ENCODE measurements around the gene NINL.
A peak's percentile ranks its signal among the peaks of the same experiment; 100 is the strongest.
"Not testable (repeated sequence)": the region's sequence is repeated elsewhere in the genome, so short reads cannot be mapped to it uniquely, and the experiment has no call there.

The NINL gene

GRCh38 chr20:25532971-25533391 is 52.4 kb downstream of the NINL start:
- DNase-seq (ENCODE audit: low spot score) = peak; percentile 50

GRCh38 chr20:25532015-25532751 is 53.1 kb downstream of the NINL start:
- DNase-seq (ENCODE audit: low spot score) = peak; percentile 71

GRCh38 chr20:25529295-25529951 is 55.9 kb downstream of the NINL start:
- DNase-seq (ENCODE audit: low spot score) = no peak

- DNase-seq (ENCODE audit: low spot score) = no peak
Observed at GRCh38 chr20:25527949-25528348, 57.4 kb downstream of the NINL start.

- no peak for DNase-seq (ENCODE audit: low spot score)
Observed at GRCh38 chr20:25526446-25526845, 58.9 kb downstream of the NINL start.

GRCh38 chr20:25525867-25526266 is 59.5 kb downstream of the NINL start:
- no peak for DNase-seq (ENCODE audit: low spot score)

- DNase-seq (ENCODE audit: low spot score) = no peak
Observed at GRCh38 chr20:25525295-25525694, 60.0 kb downstream of the NINL start.

GRCh38 chr20:25521382-25521781 is 63.9 kb downstream of the NINL start:
- no peak for DNase-seq (ENCODE audit: low spot score)

GRCh38 chr20:25517124-25517523 is 68.2 kb downstream of the NINL start:
- DNase-seq (ENCODE audit: low spot score) = no peak

- DNase-seq (ENCODE audit: low spot score) = no peak
Observed at GRCh38 chr20:25514747-25515340, 70.5 kb downstream of the NINL start.

GRCh38 chr20:25514195-25514594 is 71.1 kb downstream of the NINL start:
- no peak for DNase-seq (ENCODE audit: low spot score)

GRCh38 chr20:25512709-25513108 is 72.6 kb downstream of the NINL start:
- DNase-seq (ENCODE audit: low spot score) = no peak

- DNase-seq (ENCODE audit: low spot score) = no peak
Observed at GRCh38 chr20:25511183-25511582, 74.1 kb downstream of the NINL start.

GRCh38 chr20:25510721-25511120 is 74.6 kb downstream of the NINL start:
- DNase-seq (ENCODE audit: low spot score) = no peak

- DNase-seq (ENCODE audit: low spot score) = no peak
Observed at GRCh38 chr20:25510202-25510601, 75.1 kb downstream of the NINL start.

GRCh38 chr20:25509084-25509483 is 76.2 kb downstream of the NINL start:
- no peak for DNase-seq (ENCODE audit: low spot score)

- DNase-seq (ENCODE audit: low spot score) = no peak
Observed at GRCh38 chr20:25508083-25508770, 77.1 kb downstream of the NINL start.

GRCh38 chr20:25507385-25508082 is 77.8 kb downstream of the NINL start:
- no peak for DNase-seq (ENCODE audit: low spot score)

GRCh38 chr20:25504366-25505135 is 80.8 kb downstream of the NINL start:
- DNase-seq (ENCODE audit: low spot score) = no peak

- DNase-seq (ENCODE audit: low spot score) = no peak
Observed at GRCh38 chr20:25503936-25504335, 81.4 kb downstream of the NINL start.

GRCh38 chr20:25503051-25503639 is 82.2 kb downstream of the NINL start:
- DNase-seq (ENCODE audit: low spot score) = not testable (repeated sequence)
